GM19395 (cell line): ENCODE data around the gene PEX14.
"Not testable (repeated sequence)": the region's sequence is repeated elsewhere in the genome, so short reads cannot be mapped to it uniquely, and the experiment has no call there.

Experiments
- ATAC-seq: cut with Tn5 transposase; IDR thresholded peaks from one replicate; pipeline ENCODE4 v1.9.1; 2021; ENCODE audit warnings: mild to moderate bottlenecking, moderate library complexity; ENCODE audit not compliant: unreplicated experiment

Gene PEX14

GRCh38 chr1:10474613-10475507 lies at the start of gene PEX14:
Gene PEX14, plus strand, starts transcription at chr1:10474950. Its CDS starts 17 bp downstream, at chr1:10474967.
- peak; percentile 63 for ATAC-seq

GRCh38 chr1:10425826-10426534 lies 48.8 kb upstream of the PEX14 start:
- ATAC-seq: not testable (repeated sequence)

GRCh38 chr1:10426535-10426848 lies 48.3 kb upstream of the PEX14 start:
- ATAC-seq: not testable (repeated sequence)

GRCh38 chr1:10428984-10429383 lies 45.8 kb upstream of the PEX14 start:
- ATAC-seq: no peak

GRCh38 chr1:10429868-10430215 lies 44.9 kb upstream of the PEX14 start:
- peak; percentile 9 for ATAC-seq

- peak; percentile 81 for ATAC-seq
These were observed 44.3 kb upstream of the PEX14 start, which contains the start of gene CENPS for GRCh38 chr1:10430216-10431069. Gene CENPS, plus strand, starts transcription at chr1:10430433. Its CDS starts 85 bp downstream, at chr1:10430518.

GRCh38 chr1:10431070-10431730 lies 43.5 kb upstream of the PEX14 start:
- ATAC-seq: no peak

GRCh38 chr1:10432910-10433700 lies 41.6 kb upstream of the PEX14 start:
- no peak for ATAC-seq

- no peak for ATAC-seq
These were observed 41.0 kb upstream of the PEX14 start for GRCh38 chr1:10433790-10434189.

- ATAC-seq: no peak
These were observed 40.2 kb upstream of the PEX14 start for GRCh38 chr1:10434590-10434989.

GRCh38 chr1:10437052-10437451 lies 37.7 kb upstream of the PEX14 start:
- ATAC-seq: no peak

- ATAC-seq: no peak
These were observed 36.0 kb upstream of the PEX14 start for GRCh38 chr1:10438677-10439163.

- ATAC-seq: no peak
These were observed 34.4 kb upstream of the PEX14 start for GRCh38 chr1:10440305-10440704.

GRCh38 chr1:10440794-10441193 lies 34.0 kb upstream of the PEX14 start:
- ATAC-seq: no peak

- ATAC-seq: no peak
These were observed 30.5 kb upstream of the PEX14 start for GRCh38 chr1:10444248-10444647.

- no peak for ATAC-seq
These were observed 29.9 kb upstream of the PEX14 start for GRCh38 chr1:10444795-10445397.

- no peak for ATAC-seq
These were observed 27.8 kb upstream of the PEX14 start for GRCh38 chr1:10446790-10447422.

GRCh38 chr1:10449751-10450150 lies 25.0 kb upstream of the PEX14 start, which contains the start of gene CORT:
Gene CORT, plus strand, starts transcription at chr1:10450031. Its CDS starts 193 bp downstream, at chr1:10450224.
- ATAC-seq: no peak
